ENCODE data around the gene OPN4.

OPN4 gene

DNA sequence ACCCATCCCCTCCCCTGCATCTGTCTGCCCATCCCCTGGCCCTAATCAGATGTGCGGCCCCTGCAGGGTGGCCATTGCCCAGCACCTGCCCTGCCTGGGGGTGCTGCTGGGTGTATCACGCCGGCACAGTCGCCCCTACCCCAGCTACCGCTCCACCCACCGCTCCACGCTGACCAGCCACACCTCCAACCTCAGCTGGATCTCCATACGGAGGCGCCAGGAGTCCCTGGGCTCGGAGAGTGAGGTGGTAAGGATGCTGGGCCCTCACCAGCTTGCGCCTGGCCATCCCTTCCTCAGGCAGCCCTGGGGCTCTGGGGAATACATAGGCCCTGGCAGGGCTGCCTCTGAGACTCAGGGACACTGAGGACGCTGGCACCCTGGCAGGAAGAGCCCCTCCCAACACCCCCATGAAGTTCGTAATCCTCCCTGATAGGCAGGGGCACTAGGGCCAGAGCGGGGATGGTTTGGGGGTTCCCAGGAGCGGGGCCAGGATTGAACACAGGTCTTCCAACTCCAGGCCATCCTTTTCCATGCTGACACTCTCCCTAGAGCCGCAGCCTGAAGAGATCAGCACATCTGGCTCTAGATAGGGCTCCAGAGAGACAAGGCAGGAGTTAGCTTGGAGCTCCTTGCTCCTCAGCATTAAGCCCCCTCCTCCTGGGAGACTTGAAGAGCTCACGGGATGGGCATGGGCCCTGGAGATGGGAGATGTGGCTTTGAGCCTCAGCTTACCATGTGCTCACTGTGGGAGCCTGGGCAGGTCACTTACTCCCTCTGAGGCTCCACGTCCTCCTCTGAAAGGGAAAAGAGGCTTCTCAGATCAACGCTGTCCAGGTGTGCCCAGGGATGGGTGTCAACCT is 8.1 kb downstream of the OPN4 start:
- TF ChIP-seq, protein P1, sequence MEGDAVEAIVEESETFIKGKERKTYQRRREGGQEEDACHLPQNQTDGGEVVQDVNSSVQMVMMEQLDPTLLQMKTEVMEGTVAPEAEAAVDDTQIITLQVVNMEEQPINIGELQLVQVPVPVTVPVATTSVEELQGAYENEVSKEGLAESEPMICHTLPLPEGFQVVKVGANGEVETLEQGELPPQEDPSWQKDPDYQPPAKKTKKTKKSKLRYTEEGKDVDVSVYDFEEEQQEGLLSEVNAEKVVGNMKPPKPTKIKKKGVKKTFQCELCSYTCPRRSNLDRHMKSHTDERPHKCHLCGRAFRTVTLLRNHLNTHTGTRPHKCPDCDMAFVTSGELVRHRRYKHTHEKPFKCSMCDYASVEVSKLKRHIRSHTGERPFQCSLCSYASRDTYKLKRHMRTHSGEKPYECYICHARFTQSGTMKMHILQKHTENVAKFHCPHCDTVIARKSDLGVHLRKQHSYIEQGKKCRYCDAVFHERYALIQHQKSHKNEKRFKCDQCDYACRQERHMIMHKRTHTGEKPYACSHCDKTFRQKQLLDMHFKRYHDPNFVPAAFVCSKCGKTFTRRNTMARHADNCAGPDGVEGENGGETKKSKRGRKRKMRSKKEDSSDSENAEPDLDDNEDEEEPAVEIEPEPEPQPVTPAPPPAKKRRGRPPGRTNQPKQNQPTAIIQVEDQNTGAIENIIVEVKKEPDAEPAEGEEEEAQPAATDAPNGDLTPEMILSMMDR (conservative IDR thresholded peaks at IDR 0.05; ENCODE audit: low read depth, low read length), result no peak
- no peak for DNase-seq (ENCODE audit: low read depth)
- H3K4me3 ChIP-seq (ENCODE audit: low read length), result no peak overlapping the region

DNA sequence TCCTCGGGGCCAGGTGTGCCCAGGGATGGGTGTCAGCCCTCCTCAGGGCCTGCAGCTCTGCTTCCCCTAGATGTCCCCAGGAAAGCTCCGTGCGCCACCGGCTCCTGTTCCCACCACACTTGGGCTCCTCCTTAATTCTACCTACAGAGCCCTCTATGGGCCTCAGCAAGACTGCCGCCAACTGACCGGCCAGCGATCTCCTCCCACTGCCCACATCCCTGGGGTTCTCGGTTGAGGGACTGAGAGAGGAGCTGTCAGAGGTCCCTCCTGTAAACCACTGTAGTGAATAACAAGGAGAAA is 8.6 kb downstream of the OPN4 start:
- no peak for DNase-seq (ENCODE audit: low read depth)
- TF ChIP-seq, protein P1 (conservative IDR thresholded peaks at IDR 0.05; ENCODE audit: low read depth, low read length), result no peak
- H3K4me3 ChIP-seq (ENCODE audit: low read length), result no peak overlapping the region

DNA sequence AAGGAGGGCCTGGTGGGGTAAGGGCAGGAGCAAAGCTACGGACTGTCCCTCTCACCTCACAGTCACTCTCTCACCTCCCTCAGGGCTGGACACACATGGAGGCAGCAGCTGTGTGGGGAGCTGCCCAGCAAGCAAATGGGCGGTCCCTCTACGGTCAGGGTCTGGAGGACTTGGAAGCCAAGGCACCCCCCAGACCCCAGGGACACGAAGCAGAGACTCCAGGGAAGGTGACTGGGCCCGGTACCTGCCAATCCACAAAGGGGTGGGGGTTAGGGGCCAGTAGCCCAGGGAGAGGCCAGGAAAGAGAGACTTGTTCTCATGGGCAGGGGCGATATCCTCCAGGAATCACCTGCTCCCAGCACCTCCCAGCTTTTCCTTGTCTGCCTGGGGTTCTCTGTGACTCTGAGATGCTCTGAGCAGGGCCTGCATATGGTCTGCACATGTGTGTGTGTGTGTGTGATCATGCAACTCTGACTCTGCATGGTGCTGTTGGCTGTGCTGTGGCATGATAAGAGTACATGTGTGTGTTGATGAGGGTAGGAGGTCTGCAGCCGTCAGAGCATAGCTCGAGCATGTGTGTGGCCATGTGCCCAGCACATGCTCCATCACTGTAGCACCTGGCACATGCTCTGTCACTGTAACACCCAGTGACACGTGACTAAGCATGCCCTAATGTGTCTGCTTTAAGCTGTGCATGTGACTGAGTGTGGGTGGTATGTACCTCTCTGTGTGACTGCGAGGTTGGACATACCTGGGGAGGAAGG is 9.4 kb downstream of the OPN4 start:
- no peak overlapping the region for H3K4me3 ChIP-seq (ENCODE audit: low read length)
- DNase-seq (ENCODE audit: low read depth), result no peak
- TF ChIP-seq, protein P1 (conservative IDR thresholded peaks at IDR 0.05; ENCODE audit: low read depth, low read length), result no peak

DNA sequence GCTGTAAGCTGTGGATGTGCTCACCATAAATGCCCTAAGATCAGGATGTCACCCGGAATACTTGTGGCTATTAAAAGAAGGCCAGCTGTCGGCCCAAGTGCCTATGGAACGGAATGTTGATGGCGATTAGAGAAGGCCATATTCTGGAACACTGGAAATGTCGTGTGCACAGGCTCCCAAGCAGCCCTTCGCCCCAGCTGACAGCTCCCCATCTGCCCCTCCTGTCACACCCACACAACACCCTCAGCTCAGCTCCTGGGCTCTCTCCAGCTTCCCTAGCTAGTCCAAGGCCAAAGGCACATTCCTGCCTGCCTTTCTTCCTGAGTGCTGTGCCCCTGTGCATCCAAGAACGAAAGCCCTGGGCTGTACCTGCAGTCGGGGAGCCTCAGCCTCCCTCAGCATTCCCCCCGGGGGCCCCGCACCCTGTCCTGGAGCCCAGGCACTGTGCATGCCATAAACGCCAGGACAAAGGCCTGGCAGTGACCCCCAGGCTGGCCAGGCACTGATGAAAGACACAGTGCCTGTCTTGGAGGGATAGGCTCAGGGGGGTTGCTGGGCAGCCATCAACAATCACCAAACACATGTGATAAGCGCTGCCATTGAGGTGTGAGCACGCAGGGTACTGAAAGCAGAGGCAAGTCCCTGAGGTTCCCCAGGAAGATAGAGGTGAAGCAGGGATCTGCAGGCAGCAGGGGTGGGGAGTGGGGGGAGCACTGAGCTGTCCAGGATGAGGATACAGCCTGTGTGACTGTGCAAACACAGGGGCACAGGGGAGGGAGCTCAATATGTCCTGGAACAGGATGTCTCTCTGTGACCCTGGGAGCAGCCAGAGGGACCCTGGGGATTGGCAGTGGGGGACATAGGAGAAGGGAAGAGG is 10.2 kb downstream of the OPN4 start:
- DNase-seq (ENCODE audit: low read depth), result no peak
- TF ChIP-seq, protein P1 (conservative IDR thresholded peaks at IDR 0.05; ENCODE audit: low read depth, low read length), result no peak

DNA sequence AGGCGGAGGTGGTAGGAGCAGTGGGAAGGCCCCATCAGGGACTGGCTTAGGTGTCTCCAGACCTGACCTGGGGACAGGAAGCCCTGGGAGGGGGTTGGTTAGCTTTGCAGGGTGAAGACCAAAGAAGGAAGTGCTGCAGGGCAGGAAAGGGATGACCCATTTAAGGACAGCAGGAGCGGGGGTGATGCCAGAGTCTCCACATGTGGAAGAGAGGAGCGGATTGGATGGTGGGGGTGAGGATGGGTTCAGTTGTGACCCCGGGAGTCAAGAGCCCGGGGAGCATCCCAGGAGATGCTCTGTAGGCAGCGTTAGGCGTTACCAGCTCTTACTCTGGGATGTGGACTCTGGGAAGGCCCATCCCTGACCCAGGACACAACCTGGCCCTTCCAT is 10.9 kb downstream of the OPN4 start:
- TF ChIP-seq, protein P1 (conservative IDR thresholded peaks at IDR 0.05; ENCODE audit: low read depth, low read length), result no peak

More for the DNA sequence above, 10.2 kb downstream of the OPN4 start:
- H3K4me3 ChIP-seq (ENCODE audit: low read length), result no peak overlapping the region

DNA sequence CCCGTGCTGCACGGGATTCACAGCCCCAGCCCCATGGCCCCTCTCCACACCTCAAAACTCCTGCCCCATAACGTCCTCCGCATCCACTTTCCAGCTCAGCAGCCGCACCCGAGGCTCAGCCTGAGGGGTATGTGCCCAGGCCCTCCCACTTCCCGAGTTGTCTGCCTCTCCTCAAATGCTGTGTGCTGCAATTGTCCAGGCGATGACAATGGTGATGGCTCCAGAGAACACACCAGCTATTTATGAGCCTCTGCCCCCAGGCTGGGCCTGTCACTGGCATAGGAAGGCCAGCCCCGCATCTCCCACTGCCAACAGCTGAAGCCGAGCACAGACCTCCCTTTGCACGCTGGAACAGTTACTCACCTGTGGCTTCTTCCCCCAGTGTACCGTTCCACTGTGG is 11.5 kb downstream of the OPN4 start:
- no peak overlapping the region for H3K4me3 ChIP-seq (ENCODE audit: low read length)
- no peak for DNase-seq (ENCODE audit: low read depth)
- TF ChIP-seq, protein P1 (conservative IDR thresholded peaks at IDR 0.05; ENCODE audit: low read depth, low read length), result no peak

More for the DNA sequence above, 10.9 kb downstream of the OPN4 start:
- DNase-seq (ENCODE audit: low read depth), result no peak
- H3K4me3 ChIP-seq (ENCODE audit: low read length), result no peak overlapping the region

Data from retinal pigment epithelial cell (primary cell).